Muscle of leg (tissue), 11 donors: ENCODE results near the gene DCLK2. TPM values are rescaled to one million over a fixed set of nuclear protein-coding genes. Genes with fewer than 3 reads are reported as not detected.
A peak's percentile ranks its signal among the peaks of the same experiment; 100 is the strongest.

Source experiments
- DNase-seq: peaks from one replicate; pipeline ENCODE4 v3.0.0; 2013
- H3K27ac ChIP-seq: one replicate; pipeline ENCODE4 v1.5.1; 2013; ENCODE audit warnings: mild to moderate bottlenecking, low read length, control low read depth
- H3K27me3 ChIP-seq: one replicate; pipeline ENCODE4 v1.6.1; 2013; ENCODE audit warnings: low read length; ENCODE audit not compliant: control insufficient read depth, insufficient read depth
- H3K36me3 ChIP-seq: one replicate; pipeline ENCODE4 v1.6.1; 2013; ENCODE audit warnings: low read length; ENCODE audit not compliant: control insufficient read depth, insufficient read depth
- H3K4me1 ChIP-seq: one replicate; pipeline ENCODE4 v1.6.1; 2013; ENCODE audit warnings: low read length; ENCODE audit not compliant: control insufficient read depth, insufficient read depth
- H3K4me3 ChIP-seq: one replicate; pipeline ENCODE4 v1.5.1; 2013; ENCODE audit warnings: low read length, control low read depth
- H3K9me3 ChIP-seq: replicated peaks from 2 replicates; pipeline ENCODE4 v1.6.1; 2013; ENCODE audit warnings: low read depth, low read length; ENCODE audit not compliant: control insufficient read depth
- WGBS: methylation state at CpG from one replicate; pipeline ENCODE4 v1.1.5; 2013; ENCODE audit warnings: missing lambda C conversion rate; ENCODE audit not compliant: insufficient coverage; 5-methylcytosine and 5-hydroxymethylcytosine counted together
- polyA plus RNA-seq, 8 donors: library from polyadenylated mRNA; unstranded; fragments of 120-200 nt; gene quantifications; one replicate each; pipeline versions ENCODE4 v1.2.1 to v1.2.3, GENCODE V29; 2013; ENCODE audit warnings: inconsistent platforms in 1 of 8, low replicate concordance in 1 of 8; ENCODE audit not compliant: insufficient read length in 8 of 8, insufficient read depth in 1 of 8
- total RNA-seq: library from RNA; stranded (reverse); fragments of 120-200 nt; gene quantifications from one replicate; pipeline ENCODE4 v1.2.4, GENCODE V29; 2013

DCLK2 gene
- total and polyA plus RNA-seq, 9 donors, result 4.5 to 10.0 (median 7.8) TPM

GRCh38 chr4:150130933-150131332 lies 52.7 kb downstream of the DCLK2 start:
- peaks cover 1% of the 10 kb centered on the region for H3K4me1 ChIP-seq
- H3K36me3 ChIP-seq, result no peaks in the 10 kb centered on the region
- no peaks in the 10 kb centered on the region for H3K9me3 ChIP-seq
- H3K27me3 ChIP-seq, result no peaks in the 10 kb centered on the region
- H3K27ac ChIP-seq, result no peak overlapping the region
- H3K4me3 ChIP-seq, result no peak overlapping the region
- DNase-seq, result peak; percentile 67
- no CpG with 5 or more reads among the region's 2 CpGs for WGBS

GRCh38 chr4:150131581-150132228 lies 53.5 kb downstream of the DCLK2 start:
- no CpG with 5 or more reads among the region's 1 CpG for WGBS
- Histone ChIP-seq H3K36me3 (no peaks in the 10 kb centered on the region), H3K4me3 (no peak overlapping the region), H3K27ac (no peak overlapping the region), H3K4me1 (no peaks in the 10 kb centered on the region), H3K9me3 (no peaks in the 10 kb centered on the region), H3K27me3 (no peaks in the 10 kb centered on the region)
- DNase-seq, result no peak

- Histone ChIP-seq H3K4me3 (no peak overlapping the region), H3K9me3 (no peaks in the 10 kb centered on the region), H3K4me1 (no peaks in the 10 kb centered on the region), H3K36me3 (no peaks in the 10 kb centered on the region), H3K27me3 (no peaks in the 10 kb centered on the region), H3K27ac (no peak overlapping the region)
- no peak for DNase-seq
Observed at GRCh38 chr4:150133605-150134004, 55.4 kb downstream of the DCLK2 start.

GRCh38 chr4:150135134-150135772 lies 57.0 kb downstream of the DCLK2 start:
- no peak overlapping the region for H3K27ac ChIP-seq
- 50% methylated on average over 1 of the region's 4 CpGs for WGBS
- H3K4me3 ChIP-seq, result no peak overlapping the region
- no peaks in the 10 kb centered on the region for H3K9me3 ChIP-seq
- DNase-seq, result no peak
- no peaks in the 10 kb centered on the region for H3K36me3 ChIP-seq
- no peaks in the 10 kb centered on the region for H3K27me3 ChIP-seq
- H3K4me1 ChIP-seq, result no peaks in the 10 kb centered on the region

GRCh38 chr4:150136036-150136435 lies 57.8 kb downstream of the DCLK2 start:
- Histone ChIP-seq H3K27me3 (no peaks in the 10 kb centered on the region), H3K27ac (no peak overlapping the region), H3K9me3 (no peaks in the 10 kb centered on the region), H3K36me3 (no peaks in the 10 kb centered on the region), H3K4me3 (no peak overlapping the region), H3K4me1 (no peaks in the 10 kb centered on the region)
- DNase-seq, result no peak
- WGBS, result 79% methylated on average over 3 of the region's 3 CpGs

GRCh38 chr4:150136481-150136880 lies 58.2 kb downstream of the DCLK2 start:
- Histone ChIP-seq H3K27ac (no peak overlapping the region), H3K4me3 (no peak overlapping the region), H3K4me1 (no peaks in the 10 kb centered on the region), H3K9me3 (no peaks in the 10 kb centered on the region), H3K36me3 (no peaks in the 10 kb centered on the region), H3K27me3 (no peaks in the 10 kb centered on the region)
- no peak for DNase-seq

GRCh38 chr4:150139297-150139865 lies 61.1 kb downstream of the DCLK2 start:
- Histone ChIP-seq H3K27ac (no peak overlapping the region), H3K36me3 (no peaks in the 10 kb centered on the region), H3K27me3 (no peaks in the 10 kb centered on the region), H3K4me1 (no peaks in the 10 kb centered on the region), H3K4me3 (no peak overlapping the region), H3K9me3 (peaks cover 8% of the 10 kb centered on the region)
- 83% methylated on average over 3 of the region's 4 CpGs for WGBS
- DNase-seq, result no peak

- H3K27ac ChIP-seq, result no peak overlapping the region
- H3K36me3 ChIP-seq, result no peaks in the 10 kb centered on the region
- H3K27me3 ChIP-seq, result no peaks in the 10 kb centered on the region
- peaks cover 8% of the 10 kb centered on the region for H3K9me3 ChIP-seq
- 67% methylated on average over 2 of the region's 5 CpGs for WGBS
- no peak for DNase-seq
- H3K4me1 ChIP-seq, result no peaks in the 10 kb centered on the region
- H3K4me3 ChIP-seq, result no peak overlapping the region
Observed at GRCh38 chr4:150140774-150141400, 62.6 kb downstream of the DCLK2 start.

GRCh38 chr4:150141756-150142155 lies 63.5 kb downstream of the DCLK2 start:
- Histone ChIP-seq H3K36me3 (no peaks in the 10 kb centered on the region), H3K9me3 (peaks cover 8% of the 10 kb centered on the region), H3K27ac (no peak overlapping the region), H3K4me3 (no peak overlapping the region), H3K4me1 (no peaks in the 10 kb centered on the region), H3K27me3 (no peaks in the 10 kb centered on the region)
- DNase-seq, result no peak
- WGBS, result 80% methylated on average over 1 of the region's 2 CpGs

- DNase-seq, result no peak
- no peaks in the 10 kb centered on the region for H3K4me1 ChIP-seq
- peaks cover 8% of the 10 kb centered on the region for H3K9me3 ChIP-seq
- no peaks in the 10 kb centered on the region for H3K36me3 ChIP-seq
- no peaks in the 10 kb centered on the region for H3K27me3 ChIP-seq
- no peak overlapping the region for H3K27ac ChIP-seq
- no CpG with 5 or more reads among the region's 1 CpG for WGBS
- H3K4me3 ChIP-seq, result no peak overlapping the region
Observed at GRCh38 chr4:150142831-150143230, 64.6 kb downstream of the DCLK2 start.
